HG02763 (cell line): ENCODE results near the gene ERAS.
"Not testable (repeated sequence)": the region's sequence is repeated elsewhere in the genome, so short reads cannot be mapped to it uniquely, and the experiment has no call there.

ENCODE experiments used
- ATAC-seq: cut with Tn5 transposase; IDR thresholded peaks from one replicate; pipeline ENCODE4 v1.9.1; 2021; ENCODE audit warnings: mild to moderate bottlenecking, moderate library complexity; ENCODE audit not compliant: unreplicated experiment

The ERAS gene

GRCh38 chrX:48831136-48831908 is 5.0 kb downstream of the ERAS start:
- ATAC-seq = no peak

- ATAC-seq = no peak
Observed at GRCh38 chrX:48831909-48832291, 5.6 kb downstream of the ERAS start.

- ATAC-seq = no peak
Observed at GRCh38 chrX:48833542-48834138, 7.3 kb downstream of the ERAS start.

GRCh38 chrX:48834383-48834709 is 8.0 kb downstream of the ERAS start:
- no peak for ATAC-seq

GRCh38 chrX:48835524-48836329 is 9.4 kb downstream of the ERAS start, which contains the start of gene PCSK1N:
PCSK1N (minus strand) TSS chrX:48835610; CDS start chrX:48835532, 78 bp downstream.
- ATAC-seq = no peak

GRCh38 chrX:48839686-48840085 is 13.4 kb downstream of the ERAS start:
- ATAC-seq = no peak

- no peak for ATAC-seq
Observed at GRCh38 chrX:48848847-48849246, 22.5 kb downstream of the ERAS start.

GRCh38 chrX:48852857-48853256 is 26.5 kb downstream of the ERAS start:
- no peak for ATAC-seq

GRCh38 chrX:48853494-48853893 is 27.2 kb downstream of the ERAS start:
- not testable (repeated sequence) for ATAC-seq

GRCh38 chrX:48854121-48854804 is 27.9 kb downstream of the ERAS start:
- not testable (repeated sequence) for ATAC-seq

- no peak for ATAC-seq
Observed at GRCh38 chrX:48854898-48855297, 28.6 kb downstream of the ERAS start.

- ATAC-seq = no peak
Observed at GRCh38 chrX:48864210-48864609, 37.9 kb downstream of the ERAS start.

GRCh38 chrX:48872017-48872416 is 45.7 kb downstream of the ERAS start:
- not testable (repeated sequence) for ATAC-seq

- ATAC-seq = not testable (repeated sequence)
Observed at GRCh38 chrX:48876944-48877343, 50.6 kb downstream of the ERAS start.
